OCI-LY7 (cell line): ENCODE data around the gene POFUT1.

Source experiments
- CTCF ChIP-seq: fragments of 200-600 bp; sonication (generic); conservative IDR thresholded peaks from 2 replicates; pipeline ENCODE4 v1.5.1; 2014; ENCODE audit warnings: mild to moderate bottlenecking, antibody characterized with exemption, low read length, moderate library complexity, mixed read lengths
- EZH2phosphoT487 ChIP-seq: fragments of 200-600 bp; sonication (generic); IDR thresholded peaks from 2 replicates; pipeline ENCODE4 v1.6.1; 2018; ENCODE audit warnings: low read depth, borderline replicate concordance, mild to moderate bottlenecking, mixed run types, antibody characterized with exemption, low read length, moderate library complexity, mixed read lengths

- TF ChIP-seq CTCF (no peak), EZH2phosphoT487 (no peak)
Measured at GRCh38 chr20:32190616-32191415, 16.9 kb upstream of the POFUT1 start.
